GM18519 (cell line): Measurements from ENCODE around the gene CS.
A peak's percentile ranks its signal among the peaks of the same experiment; 100 is the strongest.
"Not testable (repeated sequence)": the region's sequence is repeated elsewhere in the genome, so short reads cannot be mapped to it uniquely, and the experiment has no call there.

Experiments used
- ATAC-seq: cut with Tn5 transposase; IDR thresholded peaks from one replicate; pipeline ENCODE4 v1.9.1; 2021; ENCODE audit warnings: mild to moderate bottlenecking, moderate library complexity; ENCODE audit not compliant: unreplicated experiment, low FRiP score

The CS gene

GRCh38 chr12:56321610-56322009, 21.5 kb upstream of the CS start:
- not testable (repeated sequence) for ATAC-seq

- ATAC-seq = no peak
Observed at GRCh38 chr12:56321027-56321426, 20.9 kb upstream of the CS start.

- ATAC-seq = no peak
Observed at GRCh38 chr12:56317675-56318074, 17.5 kb upstream of the CS start.

- peak; percentile 78 for ATAC-seq
Observed at GRCh38 chr12:56315622-56316473, 15.7 kb upstream of the CS start, which contains the start of gene CNPY2. CNPY2 (minus strand) TSS chr12:56315988; CDS start chr12:56315217, 771 bp downstream.

GRCh38 chr12:56315249-56315621, 15.1 kb upstream of the CS start:
- ATAC-seq = no peak

- ATAC-seq = no peak
Observed at GRCh38 chr12:56311003-56311402, 10.9 kb upstream of the CS start.

- ATAC-seq = no peak
Observed at GRCh38 chr12:56308714-56309113, 8.6 kb upstream of the CS start.

- no peak for ATAC-seq
Observed at GRCh38 chr12:56307221-56307965, 7.3 kb upstream of the CS start.

- ATAC-seq = no peak
Observed at GRCh38 chr12:56304872-56305590, 4.9 kb upstream of the CS start.

GRCh38 chr12:56304276-56304675, 4.1 kb upstream of the CS start:
- ATAC-seq = no peak

GRCh38 chr12:56300644-56301464, 724 bp upstream of the CS start:
- no peak for ATAC-seq

- ATAC-seq = no peak
Observed at GRCh38 chr12:56299308-56299852, 750 bp downstream of the CS start.

GRCh38 chr12:56298828-56299227, 1.3 kb downstream of the CS start:
- ATAC-seq = no peak

- ATAC-seq = no peak
Observed at GRCh38 chr12:56297400-56297799, 2.7 kb downstream of the CS start.

GRCh38 chr12:56296295-56296694, 3.8 kb downstream of the CS start:
- ATAC-seq = no peak

- ATAC-seq = no peak
Observed at GRCh38 chr12:56293795-56294194, 6.3 kb downstream of the CS start.

- no peak for ATAC-seq
Observed at GRCh38 chr12:56288705-56289387, 11.3 kb downstream of the CS start.

GRCh38 chr12:56286044-56286830, 13.9 kb downstream of the CS start:
- no peak for ATAC-seq

GRCh38 chr12:56284263-56284662, 15.9 kb downstream of the CS start:
- ATAC-seq = not testable (repeated sequence)
